Amniotic stem cell (primary cell): Measurements from ENCODE around the gene POLR2L.

Experiments used
- DNase-seq: peaks from one replicate; lab custom pipeline; 2025; lab: John Stamatoyannopoulos, UW

The POLR2L gene

DNA sequence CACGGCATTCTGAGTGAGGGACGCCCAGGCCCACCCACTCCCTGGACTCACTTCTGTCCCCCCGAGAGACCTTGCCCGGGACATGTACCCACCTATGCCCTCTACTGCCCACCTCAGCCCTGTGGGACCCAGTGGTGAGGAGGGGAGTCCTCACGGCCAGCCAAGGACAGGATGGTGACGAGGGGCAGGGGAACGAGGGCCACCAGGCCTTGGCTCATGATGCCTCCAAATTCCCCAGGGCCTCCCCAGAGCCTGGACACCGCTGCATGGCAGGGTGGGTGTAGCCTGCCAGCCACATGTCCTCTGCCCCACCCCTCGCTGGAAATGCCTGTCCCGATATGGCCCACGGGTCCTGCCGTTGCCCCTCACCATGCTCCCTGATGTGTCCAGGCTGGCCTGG, 26.5 kb upstream of the POLR2L start:
- no peak for DNase-seq

DNA sequence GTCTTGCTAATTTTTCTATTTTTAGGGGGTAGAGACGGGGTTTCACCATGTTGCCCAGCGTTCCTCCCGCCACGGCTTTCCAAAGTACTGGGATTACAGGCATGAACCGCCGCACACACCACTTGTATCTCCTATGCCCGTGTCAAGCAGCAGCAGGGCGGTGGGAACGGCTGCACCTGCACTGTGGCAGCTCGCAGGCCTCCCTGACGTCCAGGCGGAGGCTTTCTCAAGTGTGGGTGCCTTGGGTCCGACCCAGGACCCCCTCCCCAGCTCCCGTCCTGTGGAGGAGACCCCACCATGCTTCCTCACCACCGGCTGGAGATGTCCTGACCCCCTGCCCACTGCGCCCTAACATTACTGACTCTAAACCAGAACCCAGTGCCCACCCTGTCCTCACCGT, 26.1 kb upstream of the POLR2L start:
- no peak for DNase-seq

GRCh38 chr11:867856-868358, 25.6 kb upstream of the POLR2L start:
- no peak for DNase-seq

- no peak for DNase-seq
Observed at GRCh38 chr11:866481-866880, 24.2 kb upstream of the POLR2L start.

DNA sequence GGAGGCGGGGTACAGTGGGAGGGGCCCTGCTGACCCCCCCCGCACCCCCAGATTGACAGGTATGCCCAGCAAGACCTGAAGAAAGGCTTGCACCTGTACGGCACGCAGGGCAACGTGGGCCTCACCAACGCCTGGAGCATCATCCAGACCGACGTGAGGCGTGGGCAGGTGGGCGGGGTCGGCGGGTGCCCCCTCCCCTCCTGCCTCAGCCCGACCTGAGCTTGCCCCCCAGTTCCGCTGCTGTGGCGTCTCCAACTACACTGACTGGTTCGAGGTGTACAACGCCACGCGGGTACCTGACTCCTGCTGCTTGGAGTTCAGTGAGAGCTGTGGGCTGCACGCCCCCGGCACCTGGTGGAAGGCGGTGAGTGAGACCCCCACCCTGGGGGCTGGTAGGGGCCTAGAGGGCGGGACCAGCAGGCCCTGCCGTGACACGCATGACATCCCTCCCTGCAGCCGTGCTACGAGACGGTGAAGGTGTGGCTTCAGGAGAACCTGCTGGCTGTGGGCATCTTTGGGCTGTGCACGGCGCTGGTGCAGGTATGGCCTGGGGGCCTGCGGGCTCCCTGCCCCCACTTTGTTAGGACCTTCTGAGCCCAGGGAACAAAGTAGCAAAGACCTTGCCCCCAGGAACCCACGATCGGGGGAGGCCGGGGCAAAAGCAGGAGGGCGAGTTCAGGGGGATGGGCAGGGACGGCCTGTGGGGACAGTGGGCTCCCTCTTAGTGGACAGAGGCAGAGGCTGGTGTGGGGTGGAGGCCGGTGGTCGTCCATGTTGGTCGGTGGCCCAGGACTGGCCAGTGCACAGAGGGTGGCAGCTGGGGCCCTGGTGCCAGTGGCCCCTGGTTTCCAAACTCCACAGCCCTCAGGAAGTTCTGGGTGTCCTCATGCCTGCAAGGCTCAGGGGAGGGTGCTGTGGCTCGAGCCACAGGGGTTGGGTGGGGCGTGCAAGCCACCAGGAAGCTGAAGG, 23.4 kb upstream of the POLR2L start:
- DNase-seq = no peak

GRCh38 chr11:864898-865297, 22.6 kb upstream of the POLR2L start:
- DNase-seq = no peak

GRCh38 chr11:863910-864827, 21.8 kb upstream of the POLR2L start:
- no peak for DNase-seq

DNA sequence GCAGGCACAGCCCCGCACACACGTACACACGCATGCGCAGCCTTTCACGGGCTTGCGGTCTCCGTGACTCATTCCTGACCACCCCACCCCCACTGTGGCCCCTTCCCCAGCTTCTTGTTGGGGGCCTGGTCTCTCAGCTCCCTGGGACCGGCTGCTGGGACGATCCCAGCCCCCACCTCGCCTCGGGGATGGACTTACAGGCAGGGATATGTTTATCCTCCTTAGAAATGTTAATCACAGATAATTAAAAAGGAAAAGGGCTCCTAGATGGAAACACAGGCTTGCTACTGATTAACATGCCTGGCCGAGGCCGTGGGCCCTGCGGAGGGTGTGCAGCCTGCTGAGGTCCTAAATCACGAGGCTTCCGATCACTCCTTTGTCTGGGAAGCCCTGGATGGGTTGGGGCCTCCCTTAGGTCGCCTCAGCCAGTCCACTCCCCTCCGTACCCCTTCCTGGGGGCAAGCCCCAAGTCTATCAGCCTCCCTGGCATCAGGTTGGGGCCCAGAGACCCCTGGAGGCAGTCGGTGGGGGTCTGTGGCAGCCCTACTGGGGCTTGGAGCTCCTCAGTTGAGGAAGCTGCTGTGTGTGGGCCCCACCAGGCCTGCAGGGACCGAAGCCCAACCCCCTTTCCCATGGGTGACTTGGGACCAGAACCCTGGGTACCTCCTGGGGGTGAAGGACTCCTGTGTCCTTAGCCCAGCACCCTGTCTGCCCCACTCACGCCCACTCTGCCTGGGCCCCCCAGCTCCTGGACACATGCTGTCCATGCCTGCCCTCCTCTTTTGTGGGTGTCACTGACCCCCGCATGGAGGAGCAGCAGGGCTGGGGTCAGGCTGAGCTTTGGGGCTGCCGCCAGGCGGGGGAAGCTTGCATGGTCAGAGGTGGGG, 20.9 kb upstream of the POLR2L start:
- no peak for DNase-seq

DNA sequence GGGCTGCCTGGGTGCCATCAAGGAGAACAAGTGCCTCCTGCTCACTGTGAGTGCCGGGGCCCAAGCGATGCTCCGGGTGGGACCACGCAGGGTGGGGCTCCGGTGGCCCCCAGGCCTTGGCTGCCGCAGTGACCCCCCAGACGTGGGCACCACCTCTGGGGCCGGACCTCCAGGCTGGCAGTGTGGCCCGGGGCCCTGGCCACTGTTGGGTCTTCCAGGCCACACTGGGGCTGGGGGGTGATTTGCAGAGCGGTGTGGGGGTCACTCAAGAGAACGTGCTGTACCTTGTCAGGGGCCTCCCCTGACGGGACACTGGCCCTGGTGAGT, 20.3 kb upstream of the POLR2L start:
- DNase-seq = no peak

DNA sequence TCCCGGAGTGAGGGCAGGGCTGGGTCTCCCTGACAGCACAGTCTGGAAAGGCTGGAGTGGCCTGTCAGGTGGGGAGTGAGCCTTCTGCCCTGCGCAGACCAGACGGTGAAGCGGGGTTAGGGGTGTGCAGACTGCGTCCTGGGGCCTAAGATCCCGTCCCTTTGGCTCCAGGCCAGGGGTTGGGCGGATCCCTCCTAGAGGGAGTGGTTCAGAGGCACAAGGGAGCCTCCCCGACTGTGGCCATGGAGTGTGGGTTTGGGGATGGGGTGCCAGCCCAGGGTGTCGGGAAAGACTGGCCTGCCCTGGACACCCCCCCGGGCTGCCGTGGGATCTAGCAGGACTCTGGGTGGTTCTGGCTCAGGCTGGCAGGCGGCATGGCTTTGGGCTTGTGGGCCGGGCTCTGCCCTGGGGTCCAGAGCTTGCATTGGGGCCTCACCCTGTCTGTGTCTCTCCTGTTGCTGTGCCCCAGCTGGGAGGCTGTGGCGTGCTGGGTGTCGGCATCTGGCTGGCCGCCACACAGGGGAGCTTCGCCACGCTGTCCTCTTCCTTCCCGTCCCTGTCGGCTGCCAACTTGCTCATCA, 19.8 kb upstream of the POLR2L start:
- DNase-seq = no peak

GRCh38 chr11:861105-861479, 18.8 kb upstream of the POLR2L start:
- DNase-seq = no peak

- no peak for DNase-seq
Observed at GRCh38 chr11:860234-861104, 18.1 kb upstream of the POLR2L start.

- peak; percentile 23 for DNase-seq
Observed at GRCh38 chr11:859394-860131, 17.2 kb upstream of the POLR2L start.

DNA sequence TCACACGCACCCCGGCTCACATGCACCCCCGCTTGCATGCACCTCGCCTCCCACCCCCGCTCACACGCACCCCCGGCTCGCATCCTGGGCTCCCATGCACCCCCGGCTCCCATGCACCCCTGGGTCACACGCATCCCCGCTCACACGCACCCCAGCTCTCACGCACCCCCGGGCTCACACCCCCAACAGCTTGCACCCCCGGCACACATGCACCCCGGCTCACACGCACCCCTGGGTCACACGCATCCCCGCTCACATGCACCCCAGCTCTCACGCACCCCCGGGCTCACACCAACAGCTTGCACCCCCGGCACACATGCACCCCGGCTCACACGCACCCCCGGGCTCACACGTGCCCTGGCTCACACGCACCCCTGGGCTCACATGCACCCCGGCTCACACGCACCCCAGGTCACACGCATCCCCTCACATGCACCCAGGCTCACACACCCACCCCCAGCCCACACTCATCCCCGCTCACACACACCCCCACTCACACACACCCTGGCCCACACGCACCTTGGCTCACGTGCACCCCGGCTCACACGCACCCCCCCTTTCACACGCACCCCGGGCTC, 16.5 kb upstream of the POLR2L start:
- no peak for DNase-seq

- DNase-seq = no peak
Observed at GRCh38 chr11:858053-858761, 15.9 kb upstream of the POLR2L start.

- DNase-seq = no peak
Observed at GRCh38 chr11:856397-856796, 14.1 kb upstream of the POLR2L start.

GRCh38 chr11:855796-856195, 13.5 kb upstream of the POLR2L start:
- DNase-seq = no peak

DNA sequence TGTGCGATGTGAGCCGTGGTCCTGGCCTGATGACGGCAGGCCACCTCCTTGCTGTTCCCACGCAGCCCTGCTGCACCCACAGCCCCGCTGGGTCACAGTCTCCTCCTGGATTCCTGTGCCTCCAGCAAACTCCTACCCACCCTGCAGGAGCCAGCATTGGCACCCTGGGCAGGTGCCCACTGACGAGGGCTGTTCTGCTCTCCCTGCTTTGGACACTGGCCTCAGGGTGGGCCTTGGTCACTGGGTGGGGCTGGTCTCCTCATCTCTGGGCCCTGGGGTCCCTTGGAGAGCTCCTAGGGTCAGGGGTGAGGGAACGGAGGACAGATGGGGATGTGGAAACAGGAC, 13.0 kb upstream of the POLR2L start:
- DNase-seq = no peak
